HG02884 (cell line): Measurements from ENCODE around the gene QKI.

ENCODE experiments used
- ATAC-seq: cut with Tn5 transposase; IDR thresholded peaks from one replicate; pipeline ENCODE4 v1.9.1; 2021; ENCODE audit warnings: mild to moderate bottlenecking, moderate library complexity; ENCODE audit not compliant: unreplicated experiment

The QKI gene

GRCh38 chr6:163527291-163527690, 112.8 kb downstream of the QKI start:
- no peak for ATAC-seq

- ATAC-seq = no peak
Observed at GRCh38 chr6:163529605-163530004, 115.1 kb downstream of the QKI start.

GRCh38 chr6:163530406-163530805, 115.9 kb downstream of the QKI start:
- ATAC-seq = no peak

GRCh38 chr6:163531122-163531521, 116.6 kb downstream of the QKI start:
- no peak for ATAC-seq

GRCh38 chr6:163532526-163533078, 118.1 kb downstream of the QKI start:
- ATAC-seq = no peak

- no peak for ATAC-seq
Observed at GRCh38 chr6:163533443-163533842, 118.9 kb downstream of the QKI start.

- ATAC-seq = no peak
Observed at GRCh38 chr6:163536770-163537169, 122.3 kb downstream of the QKI start.

- no peak for ATAC-seq
Observed at GRCh38 chr6:163538331-163538730, 123.8 kb downstream of the QKI start.

- no peak for ATAC-seq
Observed at GRCh38 chr6:163539101-163539762, 124.7 kb downstream of the QKI start.

- no peak for ATAC-seq
Observed at GRCh38 chr6:163543321-163543720, 128.8 kb downstream of the QKI start.

- ATAC-seq = no peak
Observed at GRCh38 chr6:163545370-163545769, 130.9 kb downstream of the QKI start.

GRCh38 chr6:163547287-163547686, 132.8 kb downstream of the QKI start:
- no peak for ATAC-seq

GRCh38 chr6:163548624-163549023, 134.1 kb downstream of the QKI start:
- ATAC-seq = no peak

- ATAC-seq = no peak
Observed at GRCh38 chr6:163554032-163554431, 139.5 kb downstream of the QKI start.

GRCh38 chr6:163554663-163555062, 140.1 kb downstream of the QKI start:
- ATAC-seq = no peak

GRCh38 chr6:163559661-163560060, 145.1 kb downstream of the QKI start:
- ATAC-seq = no peak

GRCh38 chr6:163563318-163563717, 148.8 kb downstream of the QKI start:
- no peak for ATAC-seq

- no peak for ATAC-seq
Observed at GRCh38 chr6:163564534-163564933, 150.0 kb downstream of the QKI start.

- no peak for ATAC-seq
Observed at GRCh38 chr6:163565140-163565539, 150.6 kb downstream of the QKI start.

- no peak for ATAC-seq
Observed at GRCh38 chr6:163566056-163566455, 151.5 kb downstream of the QKI start.

GRCh38 chr6:163568275-163568674, 153.8 kb downstream of the QKI start:
- no peak for ATAC-seq

- ATAC-seq = no peak
Observed at GRCh38 chr6:163570579-163571231, 156.2 kb downstream of the QKI start.
